Lower lobe of right lung (tissue), 2 donors: ENCODE measurements around the gene NLRP5. TPM values are rescaled to one million over a fixed set of nuclear protein-coding genes. Genes with fewer than 3 reads are reported as not detected.

Source experiments
- ATAC-seq, 2 donors: fragments of 200-7000 bp; cut with Tn5 transposase; one replicate each; pipeline ENCODE4 v1.9.1; 2020 to 2022; ENCODE audit warnings: mild to moderate bottlenecking in 2 of 2, moderate library complexity in 2 of 2
- DNase-seq: peaks from one replicate; pipeline ENCODE4 v3.0.0-alpha.2; 2020
- H3K27ac ChIP-seq: fragments of 200-600 bp; one replicate; pipeline ENCODE4 v1.8.0; 2022
- H3K27me3 ChIP-seq: fragments of 200-600 bp; one replicate; pipeline ENCODE4 v1.8.0; 2022; ENCODE audit warnings: low read depth
- H3K36me3 ChIP-seq: fragments of 200-600 bp; one replicate; pipeline ENCODE4 v1.8.0; 2022; ENCODE audit warnings: mild to moderate bottlenecking
- H3K4me1 ChIP-seq: fragments of 200-600 bp; one replicate; pipeline ENCODE4 v1.8.0; 2022
- H3K4me3 ChIP-seq: fragments of 200-600 bp; one replicate; pipeline ENCODE4 v1.8.0; 2022; ENCODE audit warnings: mild to moderate bottlenecking
- H3K9me3 ChIP-seq: fragments of 200-600 bp; one replicate; pipeline ENCODE4 v1.8.0; 2022
- intact Hi-C: fragments of 100-400 bp; cut with DNase I; formaldehyde crosslinking; loops from one replicate; pipeline ENCODE4 v1.11.0; 2022
- total RNA-seq: library from RNA; stranded (reverse); fragmentation: NEBNext Ultra II Directional; extraction: Animal tissue kit (Norgen Biotek cat#: 25700); gene quantifications from one replicate; pipeline ENCODE4 v1.2.1, GENCODE V29; 2021
- TF ChIP-seq, protein P1 (sequence below): fragments of 200-600 bp; IDR thresholded peaks from one replicate; pipeline ENCODE4 v1.8.0; 2022; ENCODE audit warnings: antibody characterized with exemption, mild to moderate bottlenecking
- donor health status: DM: no; HTN: yes; CAD: no; lungs with severe emphysema.

The NLRP5 gene
- total RNA-seq, 1 donor from 2014 or later, result not detected

DNA sequence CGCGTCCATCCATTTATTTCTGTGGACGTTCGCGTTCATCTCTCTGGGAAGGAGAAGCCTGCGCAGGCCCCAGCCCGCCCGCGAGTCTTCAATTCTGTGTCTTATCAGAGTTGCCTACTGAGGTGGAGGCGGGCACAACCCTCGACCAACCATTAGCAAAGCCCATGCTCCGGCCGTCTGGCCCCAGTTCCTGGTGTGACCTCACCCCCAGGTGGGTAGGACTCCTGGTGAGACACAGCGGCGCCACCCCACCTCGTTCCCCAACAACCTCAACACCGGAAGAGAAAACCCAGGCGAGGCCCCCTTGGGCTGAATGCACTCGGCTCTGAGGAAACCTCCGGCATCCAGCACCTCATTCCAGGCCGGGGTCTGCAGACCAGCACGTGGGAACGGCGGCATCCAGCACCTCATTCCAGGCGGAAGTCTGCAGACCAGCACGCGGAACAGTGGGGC is 119.8 kb downstream of the NLRP5 start:
- DNase-seq (peak; percentile 56), ATAC-seq (no peak)
- H3K27me3 ChIP-seq, result no peaks in the 10 kb centered on the region
- no peak overlapping the region for H3K27ac ChIP-seq
- no peak overlapping the region for H3K4me3 ChIP-seq
- intact Hi-C loops, result no loop called here
- TF ChIP-seq, protein P1, sequence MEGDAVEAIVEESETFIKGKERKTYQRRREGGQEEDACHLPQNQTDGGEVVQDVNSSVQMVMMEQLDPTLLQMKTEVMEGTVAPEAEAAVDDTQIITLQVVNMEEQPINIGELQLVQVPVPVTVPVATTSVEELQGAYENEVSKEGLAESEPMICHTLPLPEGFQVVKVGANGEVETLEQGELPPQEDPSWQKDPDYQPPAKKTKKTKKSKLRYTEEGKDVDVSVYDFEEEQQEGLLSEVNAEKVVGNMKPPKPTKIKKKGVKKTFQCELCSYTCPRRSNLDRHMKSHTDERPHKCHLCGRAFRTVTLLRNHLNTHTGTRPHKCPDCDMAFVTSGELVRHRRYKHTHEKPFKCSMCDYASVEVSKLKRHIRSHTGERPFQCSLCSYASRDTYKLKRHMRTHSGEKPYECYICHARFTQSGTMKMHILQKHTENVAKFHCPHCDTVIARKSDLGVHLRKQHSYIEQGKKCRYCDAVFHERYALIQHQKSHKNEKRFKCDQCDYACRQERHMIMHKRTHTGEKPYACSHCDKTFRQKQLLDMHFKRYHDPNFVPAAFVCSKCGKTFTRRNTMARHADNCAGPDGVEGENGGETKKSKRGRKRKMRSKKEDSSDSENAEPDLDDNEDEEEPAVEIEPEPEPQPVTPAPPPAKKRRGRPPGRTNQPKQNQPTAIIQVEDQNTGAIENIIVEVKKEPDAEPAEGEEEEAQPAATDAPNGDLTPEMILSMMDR, result no peak
- no peaks in the 10 kb centered on the region for H3K9me3 ChIP-seq
- peaks cover 53% of the 10 kb centered on the region for H3K4me1 ChIP-seq
- H3K36me3 ChIP-seq, result peaks cover 19% of the 10 kb centered on the region

DNA sequence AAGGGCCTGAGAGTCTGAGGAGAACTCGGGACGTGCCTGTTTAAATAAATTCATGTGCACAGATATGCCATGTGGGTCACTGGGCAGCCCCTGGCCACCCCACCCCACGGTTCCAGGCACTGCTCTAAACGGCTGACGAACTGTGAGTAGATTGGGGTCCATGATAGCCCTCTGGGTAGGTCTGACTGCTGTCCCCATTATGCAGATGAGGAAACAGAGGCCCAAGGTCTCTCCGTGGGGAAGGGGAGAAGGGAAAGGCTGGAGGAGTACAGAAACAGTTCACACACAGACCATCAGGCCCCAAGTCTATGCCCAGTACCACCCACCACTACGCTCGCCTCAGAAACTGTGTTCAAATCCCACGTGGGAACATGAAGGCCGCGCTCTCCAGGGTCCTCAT is 120.4 kb downstream of the NLRP5 start:
- H3K4me1 ChIP-seq, result peaks cover 59% of the 10 kb centered on the region
- H3K27me3 ChIP-seq, result no peaks in the 10 kb centered on the region
- DNase-seq (no peak), ATAC-seq (no peak)
- intact Hi-C loops, result no loop called here
- H3K36me3 ChIP-seq, result peaks cover 14% of the 10 kb centered on the region
- no peak overlapping the region for H3K27ac ChIP-seq
- TF ChIP-seq, protein P1, result no peak
- H3K4me3 ChIP-seq, result no peak overlapping the region
- no peaks in the 10 kb centered on the region for H3K9me3 ChIP-seq

DNA sequence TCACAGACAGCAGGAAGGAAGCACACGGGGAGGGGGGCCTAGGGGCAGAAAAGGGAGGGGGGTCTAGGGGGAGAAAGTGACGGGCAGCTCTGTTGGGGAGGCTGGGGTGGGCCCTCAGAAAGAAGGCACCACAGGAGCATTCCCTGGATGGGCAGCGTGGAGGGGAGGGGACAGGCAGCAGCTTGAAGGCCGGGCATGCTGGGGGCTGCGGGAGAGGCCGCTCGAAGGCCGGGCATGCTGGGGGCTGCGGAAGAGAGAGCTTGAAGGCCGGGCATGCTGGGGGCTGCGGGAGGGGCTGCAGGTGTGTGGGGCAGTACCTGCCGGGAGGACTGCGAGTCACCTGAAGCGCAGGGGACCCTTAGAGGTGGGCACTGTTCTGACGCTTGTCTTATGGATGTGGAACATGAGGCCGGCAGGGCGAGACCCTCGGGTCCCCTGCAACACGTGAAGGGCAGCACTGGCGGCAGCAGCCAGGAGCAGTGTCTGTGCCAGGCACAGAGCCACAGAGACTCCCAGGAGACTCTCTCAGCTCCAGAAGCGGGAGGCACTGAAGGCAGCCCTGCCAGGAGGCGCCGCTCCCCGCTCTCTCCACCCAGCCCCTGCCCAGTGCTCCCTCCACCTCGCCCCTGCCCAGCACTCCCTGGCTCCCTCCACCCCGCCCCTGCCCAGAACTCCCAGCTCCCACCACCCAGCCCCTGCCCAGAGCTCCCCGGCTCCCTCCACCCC is 121.2 kb downstream of the NLRP5 start:
- H3K27ac ChIP-seq, result no peak overlapping the region
- intact Hi-C loops, result no loop called here
- no peak for DNase-seq

DNA sequence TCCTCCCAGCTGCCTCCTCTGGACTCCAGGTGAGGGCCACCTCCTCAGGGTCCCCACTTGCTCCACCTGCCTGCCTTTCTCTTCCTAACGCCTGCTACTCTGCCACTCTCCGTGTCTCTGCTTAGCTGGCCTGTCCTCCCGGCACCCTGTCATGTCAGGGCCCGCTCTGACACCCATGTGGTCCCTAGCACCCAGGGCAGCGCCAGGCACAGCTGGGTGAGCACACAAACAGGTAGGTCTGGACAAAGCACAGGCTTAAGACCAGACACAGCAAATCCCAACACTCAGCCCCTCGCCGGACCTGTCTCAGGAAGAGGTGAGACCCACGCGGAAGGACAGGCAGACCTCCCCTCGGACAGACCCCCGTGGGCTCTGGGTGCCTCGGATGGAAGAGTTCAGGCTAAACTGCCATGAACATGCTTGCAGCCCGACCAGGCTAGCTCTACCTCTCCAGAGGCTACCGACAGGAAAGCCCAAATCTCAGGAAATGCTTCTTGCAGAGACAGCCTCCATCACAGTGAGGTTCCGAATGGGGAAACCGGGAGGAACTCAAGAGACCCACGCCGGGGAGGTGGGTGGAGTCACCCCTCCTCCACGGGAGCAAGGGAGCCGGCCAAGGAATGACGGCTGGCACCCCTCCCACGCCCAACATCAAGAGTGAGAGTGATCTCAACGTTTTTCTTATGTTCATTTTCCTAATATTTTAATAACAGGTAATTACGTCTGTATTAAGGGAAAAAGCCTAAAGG is 122.0 kb downstream of the NLRP5 start:
- ATAC-seq (peak in 1 of 2 donors; percentile 29), DNase-seq (peak; percentile 70)
- peak overlapping the region; percentile 20 for H3K4me3 ChIP-seq
- no peaks in the 10 kb centered on the region for H3K27me3 ChIP-seq
- no peaks in the 10 kb centered on the region for H3K36me3 ChIP-seq
- H3K27ac ChIP-seq, result peak overlapping the region; percentile 56
- TF ChIP-seq, protein P1, result no peak
- H3K9me3 ChIP-seq, result no peaks in the 10 kb centered on the region
- H3K4me1 ChIP-seq, result peaks cover 75% of the 10 kb centered on the region
- intact Hi-C loops, result no loop called here

More for the DNA sequence above, 121.2 kb downstream of the NLRP5 start:
- H3K4me1 ChIP-seq, result peaks cover 67% of the 10 kb centered on the region
- H3K27me3 ChIP-seq, result no peaks in the 10 kb centered on the region
- H3K36me3 ChIP-seq, result peaks cover 6% of the 10 kb centered on the region
- TF ChIP-seq, protein P1, result no peak
- no peak for ATAC-seq
- H3K4me3 ChIP-seq, result no peak overlapping the region
- H3K9me3 ChIP-seq, result no peaks in the 10 kb centered on the region

DNA sequence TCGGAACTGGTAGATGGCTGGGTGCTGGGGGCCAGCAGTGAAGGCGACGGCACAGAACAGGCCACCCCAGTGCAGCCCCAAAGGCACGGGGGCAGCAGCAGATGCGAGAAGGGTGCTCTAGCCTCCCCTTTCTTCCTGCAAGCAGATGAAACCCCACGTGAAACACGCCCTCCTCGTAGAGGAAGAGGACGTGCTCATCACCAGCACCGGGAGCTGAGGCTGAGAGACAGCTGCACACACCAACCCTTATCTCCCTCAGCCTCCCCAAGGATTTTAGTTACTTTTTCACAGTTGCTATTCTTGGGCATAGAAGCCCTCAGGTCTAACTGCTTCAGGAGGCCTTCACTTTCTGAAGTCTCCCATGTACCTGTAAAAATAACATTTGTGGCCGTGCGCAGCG is 122.7 kb downstream of the NLRP5 start:
- no peaks in the 10 kb centered on the region for H3K36me3 ChIP-seq
- TF ChIP-seq, protein P1, result no peak
- no peaks in the 10 kb centered on the region for H3K27me3 ChIP-seq
- intact Hi-C loops, result no loop called here
- peak overlapping the region; percentile 56 for H3K27ac ChIP-seq
- peaks cover 81% of the 10 kb centered on the region for H3K4me1 ChIP-seq
- ATAC-seq (no peak), DNase-seq (no peak)
- H3K9me3 ChIP-seq, result no peaks in the 10 kb centered on the region
- H3K4me3 ChIP-seq, result peak overlapping the region; percentile 20
